HEK293T (cell line): ENCODE data around the gene SLC24A4.

Experiments used
- CTCF ChIA-PET: fragments of 350-600 bp; formaldehyde crosslinking; extraction: SDS; loops from one replicate; lab custom pipeline; 2021; ENCODE audit warnings: antibody characterized with exemption, inconsistent platforms; lab: Yijun Ruan, JAX
- POLR2A ChIA-PET: fragments of 350-600 bp; formaldehyde crosslinking; extraction: SDS; loops from one replicate; lab custom pipeline; 2020; ENCODE audit warnings: antibody characterized with exemption, inconsistent platforms; lab: Yijun Ruan, JAX
- DNase-seq: peaks from one replicate; pipeline ENCODE4 v3.0.0; 2012; ENCODE audit warnings: mixed read lengths; ENCODE audit errors: extremely low spot score
- ARNT ChIP-seq: fragments of 450-650 bp; IDR thresholded peaks from 2 replicates; pipeline ENCODE4 v1.6.1; 2017; ENCODE audit warnings: mild to moderate bottlenecking
- BHLHE40 ChIP-seq: fragments of 450-650 bp; IDR thresholded peaks from 2 replicates; pipeline ENCODE4 v1.6.1; 2016; ENCODE audit warnings: mild to moderate bottlenecking, moderate library complexity, borderline replicate concordance
- CTBP1 ChIP-seq: fragments of 450-650 bp; IDR thresholded peaks from 2 replicates; pipeline ENCODE4 v1.6.1; 2016; ENCODE audit warnings: borderline replicate concordance
- ELF4 ChIP-seq: fragments of 450-650 bp; IDR thresholded peaks from 2 replicates; pipeline ENCODE4 v1.6.1; 2017; ENCODE audit warnings: antibody characterized with exemption
- FOXA1 ChIP-seq: fragments of 450-650 bp; IDR thresholded peaks from 2 replicates; pipeline ENCODE4 v1.6.1; 2016; ENCODE audit warnings: mild to moderate bottlenecking
- FOXK2 ChIP-seq: fragments of 450-650 bp; IDR thresholded peaks from 2 replicates; pipeline ENCODE4 v1.6.1; 2016; ENCODE audit warnings: mild to moderate bottlenecking
- FOXM1 ChIP-seq: fragments of 450-650 bp; IDR thresholded peaks from 2 replicates; pipeline ENCODE4 v1.6.1; 2017; ENCODE audit warnings: mild to moderate bottlenecking, borderline replicate concordance
- HDGF ChIP-seq: fragments of 450-650 bp; IDR thresholded peaks from 2 replicates; pipeline ENCODE4 v1.6.1; 2017; ENCODE audit warnings: antibody characterized with exemption, borderline replicate concordance
- L3MBTL2 ChIP-seq: fragments of 450-650 bp; conservative IDR thresholded peaks from 2 replicates; pipeline ENCODE4 v1.6.1; 2016; ENCODE audit warnings: mild to moderate bottlenecking
- LEF1 ChIP-seq: fragments of 450-650 bp; IDR thresholded peaks from 2 replicates; pipeline ENCODE4 v1.6.1; 2017; ENCODE audit warnings: mild to moderate bottlenecking, borderline replicate concordance
- NFRKB ChIP-seq: fragments of 450-650 bp; IDR thresholded peaks from 2 replicates; pipeline ENCODE4 v1.6.1; 2016; ENCODE audit warnings: mild to moderate bottlenecking, moderate library complexity
- PKNOX1 ChIP-seq: fragments of 450-650 bp; IDR thresholded peaks from 2 replicates; pipeline ENCODE4 v1.6.1; 2016
- SP1 ChIP-seq: fragments of 450-650 bp; IDR thresholded peaks from 2 replicates; pipeline ENCODE4 v1.6.1; 2017
- SUZ12 ChIP-seq: fragments of 450-650 bp; IDR thresholded peaks from 2 replicates; pipeline ENCODE4 v1.6.1; 2016; ENCODE audit warnings: mild to moderate bottlenecking
- TARDBP ChIP-seq: fragments of 450-650 bp; IDR thresholded peaks from 2 replicates; pipeline ENCODE4 v1.6.1; 2016
- ZNF384 ChIP-seq: fragments of 450-650 bp; IDR thresholded peaks from 2 replicates; pipeline ENCODE4 v1.6.1; 2016

Gene SLC24A4

GRCh38 chr14:92323011-92323915, at the start of gene SLC24A4:
Gene SLC24A4 (plus strand): TSS chr14:92323165. CDS start chr14:92323831, 666 bp downstream.
- peak; percentile 65 for DNase-seq
- ChIA-PET POLR2A (interaction anchor here (0.8 to 1.8 kb wide), 2 partner anchors 8 to 217 kb away, joined by 3 to 4 read pairs; partner anchors contain the start of gene ATXN3), CTCF (no interaction called here)
- no peak for TF ChIP-seq ZNF384
- TF ChIP-seq HDGF: no peak
- no peak for TF ChIP-seq CTBP1
- peak; percentile 88 for TF ChIP-seq L3MBTL2
- no peak for TF ChIP-seq LEF1
- TF ChIP-seq FOXM1: 0 out of 2 replicates have a peak, but pooled peaks have one; percentile 22
- TF ChIP-seq NFRKB: no peak

- no peak for DNase-seq
- CTCF ChIA-PET: interaction anchor here (0.6 kb wide), 1 partner anchor 12 kb away, joined by 6 read pairs; no protein-coding TSS in a partner anchor
These were observed 49.8 kb upstream of the SLC24A4 start for GRCh38 chr14:92273166-92273565.

GRCh38 chr14:92274055-92274454, 48.9 kb upstream of the SLC24A4 start:
- CTCF ChIA-PET: interaction anchor here (0.7 kb wide), 1 partner anchor 415 kb away, joined by 3 read pairs; no protein-coding TSS in a partner anchor
- POLR2A ChIA-PET: no interaction called here
- DNase-seq: no peak
- TF ChIP-seq HDGF (no peak), CTBP1 (no peak), FOXA1 (no peak), FOXK2 (no peak), FOXM1 (no peak), SP1 (no peak), LEF1 (no peak), L3MBTL2 (no peak), NFRKB (no peak)

More at GRCh38 chr14:92273166-92273565, 49.8 kb upstream of the SLC24A4 start:
- POLR2A ChIA-PET: no interaction called here
- TF ChIP-seq L3MBTL2 (no peak), SP1 (no peak), TARDBP (no peak), ZNF384 (no peak), PKNOX1 (no peak), FOXA1 (no peak), SUZ12 (no peak), LEF1 (no peak), BHLHE40 (no peak), ARNT (no peak), NFRKB (no peak), HDGF (no peak), ELF4 (no peak), FOXM1 (no peak)

GRCh38 chr14:92276074-92276473, 46.9 kb upstream of the SLC24A4 start:
- ChIA-PET POLR2A (no interaction called here), CTCF (no interaction called here)
- no peak for DNase-seq
- 0 out of 2 replicates have a peak, but pooled peaks have one; percentile 37 for TF ChIP-seq PKNOX1
- TF ChIP-seq ARNT: no peak

GRCh38 chr14:92277031-92277430, 45.9 kb upstream of the SLC24A4 start:
- no peak for TF ChIP-seq PKNOX1
- TF ChIP-seq ZNF384: no peak
- no peak for TF ChIP-seq FOXM1
- TF ChIP-seq HDGF: no peak
- no peak for TF ChIP-seq FOXA1
- TF ChIP-seq ELF4: no peak
- no peak for TF ChIP-seq SP1
- TF ChIP-seq FOXK2: no peak
- no peak for TF ChIP-seq TARDBP
- TF ChIP-seq SUZ12: no peak
- no peak for TF ChIP-seq L3MBTL2
- no peak for TF ChIP-seq NFRKB
- no peak for TF ChIP-seq ARNT
- no peak for TF ChIP-seq BHLHE40
- no peak for TF ChIP-seq LEF1
- no peak for TF ChIP-seq CTBP1
- CTCF ChIA-PET: no interaction called here

GRCh38 chr14:92280554-92281262, 42.3 kb upstream of the SLC24A4 start:
- no peak for DNase-seq
- TF ChIP-seq ELF4 (no peak), SUZ12 (no peak)
- POLR2A ChIA-PET: no interaction called here
- CTCF ChIA-PET: no interaction called here

More at GRCh38 chr14:92277031-92277430, 45.9 kb upstream of the SLC24A4 start:
- no peak for DNase-seq
- POLR2A ChIA-PET: no interaction called here
